NCI-H187 treated with DMSO at 0.1 percent for 48 hours (cell line): ENCODE data around the gene COPG1.
"Not testable (repeated sequence)": the region's sequence is repeated elsewhere in the genome, so short reads cannot be mapped to it uniquely, and the experiment has no call there.

Source experiments
- DNase-seq: peaks from one replicate; lab custom pipeline; 2025; lab: John Stamatoyannopoulos, UW

The COPG1 gene, protein sequence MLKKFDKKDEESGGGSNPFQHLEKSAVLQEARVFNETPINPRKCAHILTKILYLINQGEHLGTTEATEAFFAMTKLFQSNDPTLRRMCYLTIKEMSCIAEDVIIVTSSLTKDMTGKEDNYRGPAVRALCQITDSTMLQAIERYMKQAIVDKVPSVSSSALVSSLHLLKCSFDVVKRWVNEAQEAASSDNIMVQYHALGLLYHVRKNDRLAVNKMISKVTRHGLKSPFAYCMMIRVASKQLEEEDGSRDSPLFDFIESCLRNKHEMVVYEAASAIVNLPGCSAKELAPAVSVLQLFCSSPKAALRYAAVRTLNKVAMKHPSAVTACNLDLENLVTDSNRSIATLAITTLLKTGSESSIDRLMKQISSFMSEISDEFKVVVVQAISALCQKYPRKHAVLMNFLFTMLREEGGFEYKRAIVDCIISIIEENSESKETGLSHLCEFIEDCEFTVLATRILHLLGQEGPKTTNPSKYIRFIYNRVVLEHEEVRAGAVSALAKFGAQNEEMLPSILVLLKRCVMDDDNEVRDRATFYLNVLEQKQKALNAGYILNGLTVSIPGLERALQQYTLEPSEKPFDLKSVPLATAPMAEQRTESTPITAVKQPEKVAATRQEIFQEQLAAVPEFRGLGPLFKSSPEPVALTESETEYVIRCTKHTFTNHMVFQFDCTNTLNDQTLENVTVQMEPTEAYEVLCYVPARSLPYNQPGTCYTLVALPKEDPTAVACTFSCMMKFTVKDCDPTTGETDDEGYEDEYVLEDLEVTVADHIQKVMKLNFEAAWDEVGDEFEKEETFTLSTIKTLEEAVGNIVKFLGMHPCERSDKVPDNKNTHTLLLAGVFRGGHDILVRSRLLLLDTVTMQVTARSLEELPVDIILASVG

DNA sequence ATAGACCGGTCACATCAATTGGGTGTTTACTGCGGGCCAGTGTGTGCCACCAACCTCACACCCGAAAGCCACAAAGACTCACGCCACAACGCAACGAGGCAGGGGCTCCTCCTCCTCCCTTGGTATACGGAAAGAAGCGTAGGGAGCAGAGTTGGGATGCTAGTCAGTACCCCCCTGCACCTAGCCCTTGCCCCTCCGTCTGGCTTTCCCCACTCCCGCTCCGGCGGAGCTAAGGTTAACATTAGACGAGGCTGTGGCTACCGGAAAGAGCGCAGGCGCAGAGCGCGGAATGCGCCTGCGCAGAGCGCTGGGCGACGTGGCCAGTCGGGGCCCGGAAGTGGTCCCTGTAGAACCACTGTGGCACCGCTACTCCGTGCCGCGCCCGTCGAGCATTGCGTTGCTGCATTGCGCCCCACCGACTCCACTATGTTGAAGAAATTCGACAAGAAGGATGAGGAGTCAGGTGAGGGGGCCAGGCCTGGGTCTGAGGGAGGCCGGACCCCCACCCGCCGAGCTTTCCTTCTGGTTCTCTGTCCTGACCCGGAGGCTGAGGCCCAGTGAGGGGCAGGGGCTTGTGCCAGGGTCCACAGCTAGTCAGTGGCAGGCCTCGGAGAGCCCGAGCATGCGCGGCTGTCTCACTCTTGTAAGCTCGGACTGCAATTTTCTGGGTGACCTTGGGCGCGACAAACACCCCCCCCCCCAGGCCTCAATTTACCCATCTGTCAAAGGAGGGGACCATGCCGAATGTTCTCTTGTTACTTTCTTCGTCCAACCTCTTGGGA, at the start of gene COPG1:
COPG1 (plus strand) TSS at position 323 of the 782 bp plus-strand sequence; CDS start at position 427, 104 bp downstream.
- peak; percentile 20 for DNase-seq

DNA sequence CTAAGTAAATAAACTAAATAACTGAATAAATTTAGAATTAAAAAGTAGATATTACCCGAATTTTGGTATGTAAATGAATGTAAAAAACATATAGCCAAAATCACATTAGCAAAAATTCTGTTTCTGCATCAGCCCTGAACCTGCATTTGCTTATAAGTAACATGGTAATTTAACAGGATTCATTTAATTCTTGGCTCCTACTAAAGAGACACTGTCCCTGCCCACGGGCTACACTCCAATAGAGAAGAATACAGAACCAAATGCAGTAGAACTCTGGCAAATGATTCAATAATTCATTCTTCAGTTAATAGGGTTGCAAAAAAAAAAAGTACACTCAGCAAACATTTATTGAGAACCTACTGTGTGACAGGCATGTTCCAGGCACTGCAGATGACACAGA, 44.9 kb upstream of the COPG1 start:
- no peak for DNase-seq

DNA sequence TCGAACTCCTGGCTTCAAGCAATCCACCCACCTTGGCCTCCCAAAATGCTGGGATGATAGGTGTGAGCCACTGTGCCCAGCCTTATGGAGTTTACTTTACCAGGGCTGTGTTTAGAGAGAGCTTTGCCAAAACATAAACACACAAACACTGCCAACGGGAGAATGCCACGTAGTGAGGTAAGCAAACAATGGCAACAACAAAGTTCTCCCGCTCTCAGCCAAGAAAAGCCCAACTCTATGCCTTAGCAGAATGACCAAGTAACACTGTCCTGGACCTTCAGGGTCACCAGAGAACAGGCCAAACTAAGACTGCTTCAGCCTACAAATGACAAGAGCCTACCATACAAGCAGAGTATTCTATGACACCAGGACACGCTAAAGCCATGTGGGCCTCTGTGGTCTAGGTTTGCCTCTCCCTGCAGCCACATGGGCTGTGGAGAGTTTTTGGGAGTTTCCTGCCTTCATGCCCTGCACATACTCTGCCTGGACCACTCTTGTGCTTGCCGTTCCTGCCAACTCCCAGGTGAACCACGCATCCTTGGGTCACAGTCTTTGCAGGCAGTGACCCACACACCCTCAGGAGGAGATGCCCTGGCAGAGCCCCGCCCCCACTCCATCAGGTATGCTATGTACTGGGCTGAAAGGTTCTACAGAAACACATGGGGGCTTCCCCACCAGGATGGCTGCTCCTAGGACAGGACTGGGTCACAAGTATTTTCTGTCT, 44.1 kb upstream of the COPG1 start:
- DNase-seq: no peak

DNA sequence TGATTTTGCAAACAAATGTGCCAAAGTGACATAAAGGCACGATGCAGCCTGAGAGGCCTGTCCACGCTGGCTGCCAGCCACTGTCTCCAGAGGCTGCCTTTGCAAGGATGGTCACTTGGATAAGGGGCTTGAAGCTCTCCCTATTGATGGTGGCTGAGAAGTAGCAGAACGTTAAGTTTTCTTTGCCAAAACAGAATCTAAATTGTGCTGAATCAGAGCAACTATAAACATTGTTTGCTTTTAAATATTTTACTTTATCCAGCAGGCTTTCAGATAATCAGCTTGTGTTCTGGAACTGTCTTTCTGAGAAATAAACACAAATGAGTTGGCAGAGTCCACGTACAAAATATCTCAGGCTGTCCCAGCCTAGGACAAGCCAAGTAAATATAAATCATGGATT, 41.9 kb upstream of the COPG1 start:
- DNase-seq: no peak

DNA sequence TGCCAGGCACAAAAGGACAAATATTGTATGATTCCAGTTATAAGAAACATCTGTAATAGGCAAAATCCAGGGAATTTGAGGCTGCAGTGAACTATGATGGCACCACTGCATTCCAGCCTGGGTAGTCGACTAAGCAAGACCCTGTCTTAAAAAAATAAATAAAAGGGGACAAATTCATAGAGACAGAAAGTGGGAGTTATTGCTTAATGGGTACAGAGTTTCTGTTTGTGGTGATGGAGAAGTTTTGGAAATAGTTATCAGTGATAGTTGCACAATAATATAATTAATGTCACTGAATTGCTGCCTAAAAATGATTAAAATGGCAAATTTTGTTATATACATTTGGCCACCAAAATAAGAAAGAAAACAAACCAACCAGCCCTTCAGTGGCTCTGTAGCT, 38.1 kb upstream of the COPG1 start:
- DNase-seq: no peak

DNA sequence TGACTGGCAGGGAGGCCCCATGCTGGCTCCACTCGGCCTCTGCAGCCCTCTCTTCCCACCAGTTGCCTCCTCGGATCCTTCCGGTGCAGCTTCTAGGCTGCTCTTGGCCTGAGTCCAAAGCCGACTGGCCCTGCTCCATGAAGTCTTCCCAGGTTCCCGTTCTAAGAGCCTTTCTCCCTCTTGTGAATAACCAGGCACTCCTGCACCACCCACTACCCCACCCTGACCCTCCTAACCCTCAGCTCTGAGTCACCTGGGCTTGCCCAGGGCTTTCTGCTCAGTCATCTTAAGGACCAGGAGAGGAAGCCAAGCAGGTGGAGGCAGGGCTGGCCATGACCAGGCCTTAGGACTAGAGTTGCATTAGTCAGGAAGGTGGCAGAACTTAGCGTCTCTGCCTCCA, 37.6 kb upstream of the COPG1 start:
- no peak for DNase-seq

DNA sequence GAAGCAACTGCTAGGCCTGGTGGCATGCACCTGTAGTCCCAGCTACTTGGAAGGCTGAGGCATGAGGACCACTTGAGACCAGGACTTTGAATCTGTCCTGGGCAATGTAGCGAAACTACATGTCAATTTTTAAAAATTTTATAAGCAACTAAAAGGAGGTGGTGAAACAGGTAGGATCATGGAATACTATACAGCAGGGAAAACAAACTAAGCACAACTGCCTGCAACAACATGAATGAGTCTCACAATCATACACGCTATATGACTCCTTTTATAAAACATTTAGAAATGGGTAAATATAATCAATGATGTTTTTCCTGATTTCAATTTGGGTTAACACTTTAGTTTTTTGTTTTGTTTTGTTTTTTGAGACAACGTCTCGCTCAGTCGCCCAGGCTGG, 36.2 kb upstream of the COPG1 start:
- no peak for DNase-seq

DNA sequence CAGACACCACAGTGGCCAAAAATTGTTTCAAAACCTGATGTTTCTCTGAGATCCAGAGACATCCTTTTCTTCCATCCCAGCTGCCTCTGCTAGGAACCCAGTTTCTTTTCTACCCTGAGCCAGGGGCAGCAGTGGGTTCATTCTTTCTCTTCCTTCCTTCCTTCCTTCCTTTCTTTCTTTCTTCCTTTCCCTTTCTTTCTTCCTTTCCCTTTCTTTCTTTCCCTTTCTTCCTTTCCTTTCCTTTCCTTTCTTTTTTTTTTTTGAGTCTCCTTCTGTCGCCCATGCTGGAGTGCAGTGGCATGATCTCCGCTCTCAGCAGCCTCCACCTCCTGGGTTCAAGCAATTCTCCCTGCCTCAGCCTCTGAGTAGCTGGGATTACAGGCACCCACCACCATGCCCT, 30.7 kb upstream of the COPG1 start:
- no peak for DNase-seq

DNA sequence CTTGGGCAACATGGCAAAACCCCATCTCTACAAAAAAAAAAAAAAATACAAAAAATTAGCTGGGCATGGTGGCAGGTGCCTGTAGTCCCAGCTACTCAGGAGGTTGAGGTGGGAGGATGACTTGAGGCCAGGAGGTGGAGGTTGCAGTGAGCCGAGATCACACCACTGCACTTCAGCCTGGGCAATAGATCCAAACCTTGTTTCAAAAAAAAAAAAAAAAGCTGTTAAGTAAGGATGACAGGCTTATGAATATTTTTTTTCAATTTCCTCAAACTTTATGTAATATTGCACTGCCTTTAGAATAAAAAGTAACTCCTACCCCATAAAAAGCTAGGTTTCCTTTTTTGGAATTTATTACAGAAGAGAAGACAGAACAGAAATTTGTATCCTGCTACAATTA, 25.0 kb upstream of the COPG1 start:
- not testable (repeated sequence) for DNase-seq

DNA sequence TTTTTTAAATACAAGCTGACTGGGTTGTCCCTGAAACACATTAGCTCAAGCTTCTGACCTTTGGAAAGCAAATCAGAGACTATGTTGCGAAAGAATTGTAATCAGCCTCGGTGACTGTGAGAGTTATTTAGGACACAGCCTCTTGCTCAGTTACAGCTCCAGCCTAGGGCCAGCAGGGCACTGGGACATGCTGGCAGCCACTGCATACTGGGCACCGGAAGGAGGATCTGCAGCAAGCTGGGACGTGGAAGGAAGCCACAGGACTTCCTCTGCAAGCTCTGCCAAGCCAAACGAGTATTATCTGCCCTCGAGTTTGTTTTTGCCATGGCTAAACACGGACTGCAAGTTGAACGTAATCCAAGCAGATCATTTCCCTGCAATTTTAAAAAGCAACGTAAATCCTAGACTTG, 24.4 kb upstream of the COPG1 start:
- no peak for DNase-seq

DNA sequence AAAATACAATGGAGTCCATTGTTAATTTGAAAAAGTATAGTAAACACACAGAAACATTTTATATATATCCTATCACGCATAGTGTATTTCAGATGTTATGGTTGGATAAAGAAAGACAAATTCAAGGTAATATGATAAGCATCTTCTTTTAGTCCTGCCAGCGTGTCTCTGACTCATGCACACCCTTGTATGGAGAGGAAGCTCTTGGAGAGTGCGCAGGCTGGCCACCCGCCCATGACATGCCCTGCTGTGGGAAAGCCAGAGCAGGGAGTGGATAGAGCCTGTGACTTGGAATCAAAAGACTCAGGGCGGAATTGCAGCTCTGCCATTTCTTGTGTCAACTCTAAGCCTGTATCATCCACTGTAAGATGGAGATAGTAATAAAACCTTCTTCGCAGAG, 23.0 kb upstream of the COPG1 start:
- no peak for DNase-seq

DNA sequence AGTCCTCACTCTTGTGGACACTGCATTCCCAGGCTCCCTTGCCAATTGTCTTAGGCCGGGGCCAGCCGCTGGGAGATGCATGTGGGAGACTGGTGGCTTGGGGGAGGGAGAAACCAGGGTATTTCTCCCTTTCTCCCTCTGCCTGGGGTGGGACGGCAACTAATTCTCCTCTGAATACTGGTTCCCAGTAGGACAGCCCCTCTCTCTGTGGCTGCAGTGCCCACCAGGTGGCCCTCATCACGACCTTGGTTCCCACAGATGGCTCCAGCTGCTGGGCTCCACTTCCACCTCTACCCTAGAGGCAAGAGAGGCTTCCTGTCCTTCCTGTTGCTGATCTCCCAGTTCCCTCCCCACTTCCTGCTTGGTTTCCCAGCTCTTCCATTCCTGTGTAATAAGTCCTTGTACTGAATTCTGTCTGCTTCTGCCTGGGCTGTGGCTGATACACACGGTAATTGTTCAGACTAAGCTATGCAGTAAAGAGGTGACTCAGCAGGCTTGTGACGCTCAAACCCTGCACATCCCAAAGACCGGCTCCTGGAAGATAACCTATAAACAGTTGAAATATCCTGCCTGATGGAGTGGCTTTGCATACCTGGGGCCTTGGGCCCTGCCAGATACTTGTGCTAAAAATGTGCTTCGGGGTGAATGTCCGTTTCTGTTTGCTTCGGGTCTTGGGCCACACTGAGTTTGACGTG, 20.4 kb upstream of the COPG1 start:
- DNase-seq: no peak

DNA sequence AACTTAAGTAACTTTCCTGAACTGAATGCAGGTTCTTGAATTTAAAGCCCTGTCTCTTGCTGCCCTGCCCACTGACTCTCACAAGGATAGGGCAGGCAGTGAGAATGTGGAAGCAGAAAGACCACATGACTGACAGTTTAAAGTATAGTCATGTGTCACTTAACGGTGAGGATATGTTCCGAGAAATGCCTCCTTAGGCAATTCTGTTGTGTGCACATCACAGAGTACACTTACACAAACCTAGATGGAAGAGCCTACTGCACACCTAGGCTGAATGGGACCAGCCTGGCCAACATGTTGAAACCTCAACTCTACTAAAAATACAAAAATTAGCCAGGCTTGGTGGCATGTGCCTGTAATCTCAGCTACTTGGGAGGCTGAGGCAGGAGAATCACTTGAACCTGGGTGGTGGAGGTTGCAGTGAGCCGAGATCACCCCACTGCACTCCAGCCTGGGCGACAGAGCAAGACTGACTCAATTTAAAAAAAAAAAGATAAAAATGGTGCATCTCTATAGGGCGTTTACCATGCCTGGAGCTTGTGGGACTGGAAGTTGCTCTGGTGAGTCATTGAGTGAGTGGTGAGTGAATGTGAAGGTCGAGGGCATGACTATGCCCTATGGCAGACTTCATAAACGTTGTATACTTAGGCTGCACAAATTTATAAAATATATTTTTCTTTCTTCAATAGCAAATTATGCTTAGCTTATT, 18.9 kb upstream of the COPG1 start:
- DNase-seq: no peak

DNA sequence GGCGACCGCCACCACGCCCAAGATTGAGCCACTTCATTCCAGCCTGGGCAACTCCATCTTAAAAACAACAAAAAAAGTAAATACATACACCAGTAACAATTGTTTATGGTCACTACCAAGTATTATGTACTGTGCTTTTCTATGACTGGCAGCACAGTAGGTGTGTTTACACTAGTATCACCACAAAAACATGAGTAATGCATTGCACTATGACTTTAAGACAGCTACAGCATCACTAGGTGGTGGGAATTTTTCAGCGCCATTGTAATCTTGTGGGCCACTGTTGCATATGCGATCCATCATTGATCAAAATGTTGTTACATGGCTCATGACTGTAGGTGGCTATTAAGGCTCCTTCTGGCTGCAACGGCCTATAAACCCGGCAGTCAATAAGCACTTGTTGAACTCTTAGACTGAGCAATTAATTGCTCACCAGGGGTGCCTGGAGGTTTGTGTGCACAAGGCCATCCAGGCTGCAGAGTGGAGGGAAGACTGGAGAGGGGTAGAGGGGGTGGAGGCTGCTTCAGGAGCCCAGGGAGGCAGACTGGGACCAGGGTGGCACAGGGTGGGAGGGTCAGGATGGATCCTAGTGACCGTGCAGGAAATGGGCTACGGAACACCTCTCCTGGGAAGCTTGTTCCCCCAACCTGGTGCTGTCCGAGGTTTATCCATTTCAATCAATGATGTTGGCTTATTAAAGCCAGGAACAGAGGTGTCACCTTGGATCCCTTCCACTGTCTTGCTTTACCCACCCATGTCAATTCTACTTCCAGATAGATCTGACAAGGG, 17.9 kb upstream of the COPG1 start:
- no peak for DNase-seq

DNA sequence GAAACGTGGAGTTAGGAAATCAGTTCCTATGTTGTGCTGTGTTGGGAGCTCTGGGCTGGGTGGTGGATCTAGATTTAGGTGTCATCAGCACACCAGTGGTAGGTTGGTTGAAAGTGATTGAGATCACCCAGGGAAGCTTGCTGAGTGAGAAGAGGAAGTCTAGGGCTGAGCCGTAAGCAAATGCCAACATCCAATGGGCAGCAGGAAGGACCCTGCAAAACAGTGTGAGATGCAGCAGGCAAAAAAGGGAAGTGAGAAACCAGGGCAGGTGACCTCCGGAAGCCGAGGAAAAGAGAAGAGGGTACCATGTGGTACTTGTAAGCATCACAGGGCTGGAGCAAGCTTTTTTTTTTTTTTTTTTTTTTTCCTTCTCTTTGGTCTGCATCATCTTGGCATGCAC, 15.9 kb upstream of the COPG1 start:
- no peak for DNase-seq

DNA sequence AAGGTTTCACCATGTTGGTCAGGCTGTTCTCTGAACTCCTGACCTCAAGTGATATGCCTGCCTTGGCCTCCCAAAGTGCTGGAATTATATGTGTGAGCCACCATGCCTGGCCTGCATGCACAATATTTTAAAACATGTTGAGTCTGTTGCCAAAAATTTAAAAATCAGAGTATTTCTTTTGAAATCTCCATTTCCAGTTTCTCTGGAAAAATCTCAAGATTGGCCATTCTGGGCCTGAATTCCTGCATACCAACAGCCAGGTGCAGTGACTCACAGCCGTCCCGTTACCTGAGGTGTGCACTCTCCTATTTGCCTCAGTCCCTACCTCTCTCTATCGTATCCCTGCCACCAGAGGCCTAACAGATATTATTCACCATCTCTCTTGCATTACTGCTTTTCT, 15.0 kb upstream of the COPG1 start:
- no peak for DNase-seq

DNA sequence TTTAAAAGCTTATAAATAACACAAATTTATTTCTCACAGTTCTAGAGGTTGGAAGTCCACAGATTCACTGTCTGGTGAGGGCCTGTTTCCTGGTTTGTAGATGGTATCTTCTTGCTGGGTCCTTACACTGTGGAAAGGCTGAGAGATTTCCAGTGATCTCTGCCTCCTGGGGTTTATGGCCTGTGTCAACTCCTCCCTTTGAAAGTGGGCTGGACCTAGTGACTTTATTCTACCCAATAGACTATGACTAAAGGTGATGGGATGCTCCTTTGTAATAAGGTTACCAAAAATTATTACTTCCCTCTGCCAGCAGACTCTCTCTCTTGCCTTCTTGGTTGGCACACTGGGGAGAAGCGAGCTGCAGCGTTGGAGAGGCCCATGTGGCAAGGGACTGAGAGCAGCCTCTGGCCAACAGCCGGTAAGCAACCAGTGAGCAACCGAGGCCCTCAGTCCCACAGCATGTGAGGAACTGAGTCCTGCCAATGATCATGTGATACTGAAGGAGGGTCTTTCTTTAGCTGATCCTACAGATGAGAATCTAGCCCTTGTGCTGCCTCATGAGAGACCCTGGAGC, 14.0 kb upstream of the COPG1 start:
- DNase-seq: no peak

DNA sequence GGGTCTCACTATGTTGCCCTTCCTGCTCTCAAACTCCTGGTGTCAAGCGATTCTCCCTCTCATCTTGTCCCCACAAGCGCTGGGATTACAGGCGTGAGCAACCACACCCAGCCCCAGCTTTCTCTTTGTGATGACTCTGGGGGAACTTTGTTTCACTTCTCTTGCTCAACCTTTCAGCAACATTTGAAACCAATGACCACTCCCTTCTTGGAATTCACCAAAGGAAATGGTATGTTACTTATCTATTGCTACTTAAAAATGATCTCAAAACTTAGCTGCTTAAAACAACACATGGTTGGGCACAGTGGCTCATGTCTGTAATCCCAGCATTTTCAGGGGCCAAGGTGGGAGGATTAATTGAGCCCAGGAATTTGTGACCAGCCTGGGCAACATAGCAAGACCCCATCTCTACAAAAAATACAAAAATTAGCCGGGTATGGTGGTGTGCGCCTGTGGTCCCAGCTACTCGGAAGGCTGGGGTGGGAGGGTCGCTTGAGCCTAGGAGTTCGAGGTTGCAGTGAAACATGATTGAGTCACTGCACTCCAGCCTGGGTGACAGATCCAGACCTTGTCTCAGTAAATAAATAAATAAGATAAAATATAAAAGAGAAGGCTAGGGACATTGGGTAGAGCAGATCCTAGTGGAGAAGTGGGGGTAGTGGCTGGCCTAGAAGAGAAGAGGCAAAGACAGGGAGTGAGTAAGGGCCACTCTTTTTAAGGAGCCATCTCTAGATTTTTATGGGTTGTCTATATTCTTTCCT, 10.3 kb upstream of the COPG1 start:
- DNase-seq: no peak

DNA sequence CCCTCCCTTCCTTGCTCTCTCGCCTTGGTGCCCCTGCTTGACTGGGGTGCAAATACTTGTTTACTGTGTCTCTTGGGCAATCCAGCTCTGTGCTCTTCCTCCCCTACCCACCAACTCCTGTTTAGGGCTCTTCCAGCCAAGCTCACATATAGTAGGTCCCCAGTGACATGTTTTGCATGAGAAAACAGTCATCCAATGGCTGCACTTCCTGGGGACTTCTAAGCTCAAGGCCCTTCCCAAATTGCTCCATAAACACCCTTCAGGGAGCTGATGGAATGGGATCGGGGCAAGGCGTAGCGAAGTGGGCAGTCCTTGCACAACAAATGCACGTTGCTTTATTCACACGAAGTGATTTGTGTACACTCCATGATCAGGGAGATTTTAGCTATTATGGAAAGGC, 9.4 kb upstream of the COPG1 start:
- no peak for DNase-seq
